ENCODE measurements around the gene SLC44A1.

GRCh38 chr9:105290418-105290817 lies 46.0 kb downstream of the SLC44A1 start:
- TF ChIP-seq CTCF (IDR thresholded peaks at IDR 0.05) (no peak), POLR2A (IDR thresholded peaks at IDR 0.05) (no peak)
